Astrocyte (in vitro differentiated cells and primary cell): ENCODE data around the gene ATG16L1. TPM values are rescaled to one million over a fixed set of nuclear protein-coding genes. Genes with fewer than 3 reads are reported as not detected.

Experiments
- DNase-seq: peaks from one replicate; pipeline ENCODE4 v3.0.0-alpha.2; 2010; ENCODE audit warnings: low read depth
- FAIRE-seq: peaks from 2 replicates; lab custom pipeline; 2011; peaks lifted over from hg19 to GRCh38; lab: Jason Lieb, UNC
- H2AFZ ChIP-seq: 2 replicates; pipeline ENCODE4 v1.6.0; 2012; ENCODE audit warnings: low read depth, low read length, inconsistent platforms
- H3K27ac ChIP-seq: 2 replicates; pipeline ENCODE4 v1.5.1; 2011; ENCODE audit warnings: low read depth, low read length, inconsistent platforms
- H3K27me3 ChIP-seq: 2 replicates; pipeline ENCODE4 v1.6.0; 2011; ENCODE audit warnings: low read length, inconsistent platforms; ENCODE audit not compliant: insufficient read depth
- H3K36me3 ChIP-seq: 2 replicates; pipeline ENCODE4 v1.5.1; 2011; ENCODE audit warnings: low read length, inconsistent platforms; ENCODE audit not compliant: insufficient read depth
- H3K4me1 ChIP-seq: 2 replicates; pipeline ENCODE4 v1.5.1; 2011; ENCODE audit warnings: low read length, inconsistent platforms; ENCODE audit not compliant: insufficient read depth
- H3K4me2 ChIP-seq: 2 replicates; pipeline ENCODE4 v1.6.0; 2012; ENCODE audit warnings: low read length, inconsistent platforms
- H3K4me3 ChIP-seq: 2 replicates; pipeline ENCODE4 v1.5.1; 2011; ENCODE audit warnings: low read depth, mild to moderate bottlenecking, low read length, inconsistent platforms; ENCODE audit not compliant: insufficient read depth
- H3K79me2 ChIP-seq: 2 replicates; pipeline ENCODE4 v1.6.0; 2012; ENCODE audit warnings: mild to moderate bottlenecking, low read length, inconsistent platforms; ENCODE audit not compliant: insufficient read depth
- H3K9ac ChIP-seq: 2 replicates; pipeline ENCODE4 v1.6.0; 2012; ENCODE audit warnings: mild to moderate bottlenecking, low read length, inconsistent platforms
- H3K9me3 ChIP-seq: 2 replicates; pipeline ENCODE4 v1.5.1; 2012; ENCODE audit warnings: low read depth, mild to moderate bottlenecking, low read length, inconsistent platforms; ENCODE audit not compliant: insufficient read depth
- H4K20me1 ChIP-seq: 2 replicates; pipeline ENCODE4 v1.6.0; 2012; ENCODE audit warnings: low read length, inconsistent platforms; ENCODE audit not compliant: insufficient read depth
- H3K27ac Mint-ChIP-seq: one replicate; pipeline ENCODE4 v1.8.0; 2021; ENCODE audit warnings: mild to moderate bottlenecking, mixed read lengths; ENCODE audit not compliant: unreplicated experiment
- H3K27me3 Mint-ChIP-seq: one replicate; pipeline ENCODE4 v1.8.0; 2021; ENCODE audit warnings: low read depth, mixed read lengths; ENCODE audit not compliant: unreplicated experiment
- H3K36me3 Mint-ChIP-seq: one replicate; pipeline ENCODE4 v1.8.0; 2021; ENCODE audit warnings: low read depth, mixed read lengths; ENCODE audit not compliant: unreplicated experiment
- H3K4me1 Mint-ChIP-seq: one replicate; pipeline ENCODE4 v1.8.0; 2021; ENCODE audit warnings: low read depth, mixed read lengths; ENCODE audit not compliant: unreplicated experiment
- H3K4me3 Mint-ChIP-seq: one replicate; pipeline ENCODE4 v1.8.0; 2021; ENCODE audit warnings: mild to moderate bottlenecking, moderate library complexity, mixed read lengths; ENCODE audit not compliant: unreplicated experiment
- H3K9me3 Mint-ChIP-seq: one replicate; pipeline ENCODE4 v1.8.0; 2021; ENCODE audit warnings: mild to moderate bottlenecking, mixed read lengths; ENCODE audit not compliant: unreplicated experiment
- EZH2 ChIP-seq: IDR thresholded peaks from 2 replicates; pipeline ENCODE4 v1.6.1; 2012; ENCODE audit warnings: mild to moderate bottlenecking, low read length, inconsistent platforms; ENCODE audit not compliant: insufficient read depth
- total RNA-seq: library from RNA; stranded (reverse); gene quantifications from 2 replicates; pipeline ENCODE4 v1.2.1, GENCODE V29; 2021
- TF ChIP-seq, protein P1 (sequence below): IDR thresholded peaks from 2 replicates; pipeline ENCODE4 v1.5.1; 2011; ENCODE audit warnings: low read depth, mild to moderate bottlenecking, inconsistent platforms, low read length, moderate library complexity; ENCODE audit not compliant: insufficient read depth

The ATG16L1 gene
- total RNA-seq, 1 donor from 2014 or later, result 31.6 TPM

DNA sequence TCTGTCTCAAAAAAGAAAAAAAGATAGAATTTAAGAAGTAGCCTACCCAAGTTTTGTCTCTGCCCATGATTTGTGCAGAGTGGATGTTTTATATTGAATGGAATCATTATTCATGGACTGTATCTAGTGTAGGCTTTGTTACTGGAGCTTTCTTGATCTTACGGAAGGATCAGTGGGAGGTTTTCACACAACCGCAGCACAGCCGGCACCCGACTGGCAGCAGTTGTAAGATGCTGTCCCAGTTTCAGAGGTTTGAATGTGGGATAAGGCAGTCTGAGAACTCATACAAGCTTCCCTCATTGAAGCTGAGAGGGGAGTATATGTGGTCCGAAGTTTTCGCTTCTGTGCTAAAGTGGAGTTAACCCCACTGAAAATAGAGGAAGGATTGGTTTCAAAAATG is 36.4 kb downstream of the ATG16L1 start:
- Mint-ChIP-seq H3K4me3 (no peak overlapping the region), H3K9me3 (no peaks in the 10 kb centered on the region), H3K27ac (no peak overlapping the region), H3K4me1 (peaks cover 12% of the 10 kb centered on the region), H3K36me3 (peaks cover 30% of the 10 kb centered on the region), H3K27me3 (no peaks in the 10 kb centered on the region)
- Histone ChIP-seq H3K27me3 (no peaks in the 10 kb centered on the region), H2AFZ (no peak overlapping the region), H4K20me1 (peaks cover 29% of the 10 kb centered on the region), H3K4me3 (no peak overlapping the region), H3K27ac (no peak overlapping the region), H3K4me2 (no peak overlapping the region), H3K79me2 (peaks cover 7% of the 10 kb centered on the region), H3K36me3 (peaks cover 52% of the 10 kb centered on the region), H3K4me1 (peaks cover 10% of the 10 kb centered on the region), H3K9me3 (no peaks in the 10 kb centered on the region), H3K9ac (no peak overlapping the region)
- DNase-seq (no peak), FAIRE-seq (no peak)
- TF ChIP-seq EZH2, result no peak
- TF ChIP-seq, protein P1, sequence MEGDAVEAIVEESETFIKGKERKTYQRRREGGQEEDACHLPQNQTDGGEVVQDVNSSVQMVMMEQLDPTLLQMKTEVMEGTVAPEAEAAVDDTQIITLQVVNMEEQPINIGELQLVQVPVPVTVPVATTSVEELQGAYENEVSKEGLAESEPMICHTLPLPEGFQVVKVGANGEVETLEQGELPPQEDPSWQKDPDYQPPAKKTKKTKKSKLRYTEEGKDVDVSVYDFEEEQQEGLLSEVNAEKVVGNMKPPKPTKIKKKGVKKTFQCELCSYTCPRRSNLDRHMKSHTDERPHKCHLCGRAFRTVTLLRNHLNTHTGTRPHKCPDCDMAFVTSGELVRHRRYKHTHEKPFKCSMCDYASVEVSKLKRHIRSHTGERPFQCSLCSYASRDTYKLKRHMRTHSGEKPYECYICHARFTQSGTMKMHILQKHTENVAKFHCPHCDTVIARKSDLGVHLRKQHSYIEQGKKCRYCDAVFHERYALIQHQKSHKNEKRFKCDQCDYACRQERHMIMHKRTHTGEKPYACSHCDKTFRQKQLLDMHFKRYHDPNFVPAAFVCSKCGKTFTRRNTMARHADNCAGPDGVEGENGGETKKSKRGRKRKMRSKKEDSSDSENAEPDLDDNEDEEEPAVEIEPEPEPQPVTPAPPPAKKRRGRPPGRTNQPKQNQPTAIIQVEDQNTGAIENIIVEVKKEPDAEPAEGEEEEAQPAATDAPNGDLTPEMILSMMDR, result no peak

DNA sequence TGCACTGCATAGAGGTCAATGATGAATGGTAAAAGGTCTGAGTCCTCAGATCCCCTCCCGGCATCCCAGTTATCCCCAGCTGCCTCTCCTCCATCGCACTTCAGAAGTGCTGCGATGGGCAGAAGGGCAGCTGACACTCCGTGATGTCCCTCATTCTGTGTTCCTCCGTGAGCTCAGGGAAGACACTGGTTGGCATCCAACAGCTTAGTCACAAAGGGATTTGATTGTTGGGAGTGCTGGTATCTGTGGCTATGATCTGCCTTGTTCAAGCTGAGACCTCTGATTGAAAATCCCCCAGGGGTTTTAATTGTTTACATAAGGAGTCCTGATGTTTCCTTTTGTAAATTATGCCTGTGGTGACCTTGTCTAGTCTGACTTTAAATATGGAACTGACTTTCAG is 37.2 kb downstream of the ATG16L1 start:
- H3K9me3 Mint-ChIP-seq, result no peaks in the 10 kb centered on the region
- TF ChIP-seq, protein P1, result no peak
- no peak for TF ChIP-seq EZH2
- no peak overlapping the region for H3K27ac Mint-ChIP-seq
- H2AFZ ChIP-seq, result no peak overlapping the region
- no peak overlapping the region for H3K4me3 Mint-ChIP-seq
- no peak overlapping the region for H3K27ac ChIP-seq
- H3K9ac ChIP-seq, result no peak overlapping the region
- no peak for FAIRE-seq
- peaks cover 33% of the 10 kb centered on the region for H3K36me3 Mint-ChIP-seq
- H3K4me1 Mint-ChIP-seq, result peaks cover 12% of the 10 kb centered on the region
- no peak overlapping the region for H3K4me3 ChIP-seq
- H3K27me3 ChIP-seq, result no peaks in the 10 kb centered on the region
- H3K36me3 ChIP-seq, result peaks cover 53% of the 10 kb centered on the region
- no peak for DNase-seq
- peaks cover 7% of the 10 kb centered on the region for H3K79me2 ChIP-seq
- peaks cover 29% of the 10 kb centered on the region for H4K20me1 ChIP-seq
- H3K4me2 ChIP-seq, result no peak overlapping the region
- H3K9me3 ChIP-seq, result no peaks in the 10 kb centered on the region
- H3K4me1 ChIP-seq, result peaks cover 10% of the 10 kb centered on the region
- no peaks in the 10 kb centered on the region for H3K27me3 Mint-ChIP-seq

DNA sequence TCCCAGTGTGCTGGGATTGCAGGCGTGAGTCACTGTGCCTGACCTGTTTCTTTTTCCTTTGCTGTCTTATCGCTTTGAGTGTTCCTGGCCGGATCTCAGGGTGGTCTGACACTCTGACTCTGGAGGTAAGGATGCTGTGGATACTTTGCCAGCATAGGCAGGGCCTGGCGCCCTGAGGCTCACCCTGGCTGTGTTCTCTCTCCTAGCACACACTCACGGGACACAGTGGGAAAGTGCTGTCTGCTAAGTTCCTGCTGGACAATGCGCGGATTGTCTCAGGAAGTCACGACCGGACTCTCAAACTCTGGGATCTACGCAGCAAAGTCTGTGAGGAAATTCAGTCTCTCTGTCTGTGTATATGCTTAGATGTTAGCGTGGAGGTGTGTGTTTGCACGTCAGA is 38.2 kb downstream of the ATG16L1 start:
- Histone ChIP-seq H4K20me1 (peaks cover 29% of the 10 kb centered on the region), H2AFZ (no peak overlapping the region), H3K27me3 (no peaks in the 10 kb centered on the region), H3K4me3 (no peak overlapping the region), H3K27ac (no peak overlapping the region), H3K79me2 (peaks cover 7% of the 10 kb centered on the region), H3K9ac (no peak overlapping the region), H3K4me2 (no peak overlapping the region), H3K9me3 (no peaks in the 10 kb centered on the region), H3K36me3 (peaks cover 59% of the 10 kb centered on the region), H3K4me1 (peaks cover 10% of the 10 kb centered on the region)
- TF ChIP-seq, protein P1, result no peak
- TF ChIP-seq EZH2, result no peak
- H3K4me1 Mint-ChIP-seq, result peaks cover 12% of the 10 kb centered on the region
- peaks cover 34% of the 10 kb centered on the region for H3K36me3 Mint-ChIP-seq
- DNase-seq (no peak), FAIRE-seq (no peak)
- H3K4me3 Mint-ChIP-seq, result no peak overlapping the region
- H3K9me3 Mint-ChIP-seq, result no peaks in the 10 kb centered on the region
- no peaks in the 10 kb centered on the region for H3K27me3 Mint-ChIP-seq
- H3K27ac Mint-ChIP-seq, result no peak overlapping the region
